Neural cell (in vitro differentiated cells): Measurements from ENCODE around the gene FAM131B. TPM values are rescaled to one million over a fixed set of nuclear protein-coding genes. Genes with fewer than 3 reads are reported as not detected.

Experiments used
- H2AFZ ChIP-seq: fragments of 200-600, 300-800 bp; sonication (generic), shearing (Covaris generic); 2 replicates; pipeline ENCODE4 v1.6.0; 2014; ENCODE audit warnings: low read depth, mild to moderate bottlenecking, antibody characterized with exemption, low read length, moderate library complexity
- H3F3A ChIP-seq: fragments of 200-600 bp; shearing (Covaris generic); 2 replicates; pipeline ENCODE4 v1.6.1; 2016; ENCODE audit warnings: mild to moderate bottlenecking, moderate library complexity, mixed read lengths, antibody characterized with exemption, low read length; ENCODE audit not compliant: insufficient read depth, poor library complexity, severe bottlenecking
- H3K27ac ChIP-seq: fragments of 200-600, 300-800 bp; sonication (generic), shearing (Covaris generic); 2 replicates; pipeline ENCODE4 v1.5.1; 2014; ENCODE audit warnings: mild to moderate bottlenecking, low read length, moderate library complexity
- H3K27me3 ChIP-seq: fragments of 300-800, 200-600 bp; sonication (generic), shearing (Covaris generic); 2 replicates; pipeline ENCODE4 v1.6.0; 2014; ENCODE audit warnings: mild to moderate bottlenecking, low read depth, low read length, moderate library complexity; ENCODE audit not compliant: insufficient read depth
- H3K36me3 ChIP-seq: fragments of 300-800, 200-600 bp; sonication (generic), shearing (Covaris generic); 2 replicates; pipeline ENCODE4 v1.5.1; 2014; ENCODE audit warnings: mild to moderate bottlenecking, antibody characterized with exemption, low read length, moderate library complexity; ENCODE audit not compliant: insufficient read depth
- H3K4me2 ChIP-seq: fragments of 300-800, 200-600 bp; sonication (generic), shearing (Covaris generic); 2 replicates; pipeline ENCODE4 v1.6.0; 2014; ENCODE audit warnings: mild to moderate bottlenecking, low read length
- H3K4me3 ChIP-seq: fragments of 300-800, 200-600 bp; sonication (generic), shearing (Covaris generic); 2 replicates; pipeline ENCODE4 v1.5.1; 2014; ENCODE audit warnings: mild to moderate bottlenecking, low read length, moderate library complexity
- H3K79me2 ChIP-seq: fragments of 200-600 bp; shearing (Covaris generic); replicated peaks from 2 replicates; pipeline ENCODE4 v1.6.0; 2014; ENCODE audit warnings: mild to moderate bottlenecking, low read length, moderate library complexity; ENCODE audit not compliant: insufficient read depth
- H3K9ac ChIP-seq: fragments of 300-800, 200-600 bp; sonication (generic), shearing (Covaris generic); 2 replicates; pipeline ENCODE4 v1.6.1; 2016; ENCODE audit warnings: mild to moderate bottlenecking, low read length, mixed read lengths
- H3K9me2 ChIP-seq: fragments of 200-600 bp; shearing (Covaris generic); 2 replicates; pipeline ENCODE4 v1.6.1; 2016; ENCODE audit warnings: mild to moderate bottlenecking, low read length, mixed read lengths; ENCODE audit not compliant: insufficient read depth
- H3K9me3 ChIP-seq: fragments of 200-600, 300-800 bp; sonication (generic), shearing (Covaris generic); 2 replicates; pipeline ENCODE4 v1.6.1; 2016; ENCODE audit warnings: mild to moderate bottlenecking, mixed run types, low read length, moderate library complexity, mixed read lengths
- H4K20me1 ChIP-seq: fragments of 200-600 bp; shearing (Covaris generic); 2 replicates; pipeline ENCODE4 v1.6.1; 2016; ENCODE audit warnings: mild to moderate bottlenecking, mixed run types; ENCODE audit not compliant: insufficient read depth
- CTCF ChIP-seq: fragments of 450-650 bp; IDR thresholded peaks from 2 replicates; pipeline ENCODE4 v1.5.1; 2014; ENCODE audit warnings: antibody characterized with exemption, mild to moderate bottlenecking, moderate library complexity; ENCODE audit not compliant: poor library complexity, severe bottlenecking
- EP300 ChIP-seq: fragments of 450-650 bp; conservative IDR thresholded peaks from 2 replicates; pipeline ENCODE4 v1.6.1; 2014; ENCODE audit warnings: antibody characterized with exemption, mild to moderate bottlenecking, moderate library complexity; ENCODE audit not compliant: poor library complexity, severe bottlenecking
- EZH2 ChIP-seq: fragments of 200-600, 300-800 bp; shearing (Covaris generic), sonication (generic); IDR thresholded peaks from 2 replicates; pipeline ENCODE4 v1.6.1; 2014; ENCODE audit warnings: antibody characterized with exemption, low read length, borderline replicate concordance, mild to moderate bottlenecking; ENCODE audit not compliant: insufficient read depth, poor library complexity, severe bottlenecking
- MXI1 ChIP-seq: fragments of 450-650 bp; conservative IDR thresholded peaks from 2 replicates; pipeline ENCODE4 v1.6.1; 2014; ENCODE audit warnings: antibody characterized with exemption, mild to moderate bottlenecking; ENCODE audit not compliant: poor library complexity, severe bottlenecking
- POLR2AphosphoS5 ChIP-seq: IDR thresholded peaks from 2 replicates; pipeline ENCODE4 v1.6.1; 2012
- RAD21 ChIP-seq: fragments of 450-650 bp; conservative IDR thresholded peaks from 2 replicates; pipeline ENCODE4 v1.6.1; 2014; ENCODE audit warnings: antibody characterized with exemption, mild to moderate bottlenecking, moderate library complexity
- REST ChIP-seq: IDR thresholded peaks from 2 replicates; pipeline ENCODE4 v1.6.1; 2012; ENCODE audit warnings: borderline replicate concordance
- SMC3 ChIP-seq: fragments of 450-650 bp; conservative IDR thresholded peaks from 2 replicates; pipeline ENCODE4 v1.6.1; 2014; ENCODE audit warnings: antibody characterized with exemption, mild to moderate bottlenecking, moderate library complexity; ENCODE audit not compliant: poor library complexity
- TAF1 ChIP-seq: IDR thresholded peaks from 2 replicates; pipeline ENCODE4 v1.6.1; 2012; ENCODE audit warnings: low read depth
- polyA plus RNA-seq: library from polyadenylated mRNA; depleted of rRNA; stranded (reverse); fragments of >200 nt; gene quantifications from 2 replicates; pipeline ENCODE4 v1.2.3, GENCODE V29; 2014

Gene FAM131B
- polyA plus RNA-seq, 1 donor from 2014 or later, result 45.9 TPM

GRCh38 chr7:143390104-143390772 lies 27.7 kb upstream of the FAM131B start:
- no peaks in the 10 kb centered on the region for H3K9me2 ChIP-seq
- no peak overlapping the region for H2AFZ ChIP-seq
- no peaks in the 10 kb centered on the region for H4K20me1 ChIP-seq
- H3K27me3 ChIP-seq, result no peaks in the 10 kb centered on the region
- H3K9me3 ChIP-seq, result no peaks in the 10 kb centered on the region
- no peak overlapping the region for H3K4me2 ChIP-seq
- H3K27ac ChIP-seq, result no peak overlapping the region
- H3K79me2 ChIP-seq, result no peaks in the 10 kb centered on the region
- no peak overlapping the region for H3K9ac ChIP-seq
- TF ChIP-seq REST (no peak), EZH2 (no peak), TAF1 (no peak), RAD21 (no peak), POLR2AphosphoS5 (no peak), SMC3 (no peak)
- no peak overlapping the region for H3K4me3 ChIP-seq
- H3K36me3 ChIP-seq, result no peaks in the 10 kb centered on the region
- H3F3A ChIP-seq, result no peaks in the 10 kb centered on the region

- Histone ChIP-seq H3K36me3 (no peaks in the 10 kb centered on the region), H3K4me3 (no peak overlapping the region), H3K27me3 (no peaks in the 10 kb centered on the region), H2AFZ (no peak overlapping the region), H4K20me1 (no peaks in the 10 kb centered on the region), H3K79me2 (no peaks in the 10 kb centered on the region), H3K9me3 (no peaks in the 10 kb centered on the region), H3K9me2 (no peaks in the 10 kb centered on the region), H3K9ac (no peak overlapping the region), H3F3A (no peaks in the 10 kb centered on the region), H3K4me2 (no peak overlapping the region), H3K27ac (no peak overlapping the region)
- TF ChIP-seq TAF1 (no peak), MXI1 (no peak), RAD21 (no peak), SMC3 (no peak), POLR2AphosphoS5 (no peak), EZH2 (no peak), CTCF (no peak), REST (no peak), EP300 (no peak)
These were observed 27.0 kb upstream of the FAM131B start for GRCh38 chr7:143389316-143390103.
